Liver (tissue), 3 donors: ENCODE measurements around the gene UNKL.

Source experiments
- GABPA ChIP-seq, 2 donors: IDR thresholded peaks in 1 of 2; conservative IDR thresholded peaks in 1 of 2; 2 replicates each; pipeline ENCODE4 v1.6.1; 2016; ENCODE audit warnings: antibody characterized with exemption in 2 of 2, mild to moderate bottlenecking in 1 of 2, moderate library complexity in 1 of 2
- HNF4G ChIP-seq: IDR thresholded peaks from 2 replicates; pipeline ENCODE4 v1.6.1; 2016; ENCODE audit warnings: antibody characterized with exemption
- RAD21 ChIP-seq, 2 donors: IDR thresholded peaks; 2 replicates each; pipeline ENCODE4 v1.6.1; 2016; ENCODE audit warnings: antibody characterized with exemption in 2 of 2, mild to moderate bottlenecking in 2 of 2
- TAF1 ChIP-seq: conservative IDR thresholded peaks from 2 replicates; pipeline ENCODE4 v1.6.1; 2016; ENCODE audit warnings: antibody characterized with exemption, mild to moderate bottlenecking
- YY1 ChIP-seq: IDR thresholded peaks from 2 replicates; pipeline ENCODE4 v1.6.1; 2016; ENCODE audit warnings: antibody characterized with exemption, mild to moderate bottlenecking
- TF ChIP-seq, protein P1 (sequence below): fragments of 150-350 bp; IDR thresholded peaks from 2 replicates; pipeline ENCODE4 v1.5.1; 2017; ENCODE audit warnings: improper control_type of control experiment, low read depth, low read length; ENCODE audit not compliant: missing input control
- TF ChIP-seq, protein P2 (sequence below): IDR thresholded peaks from 2 replicates; pipeline ENCODE4 v1.6.1; 2016; ENCODE audit warnings: antibody characterized with exemption
- TF ChIP-seq, protein P3 (sequence below): IDR thresholded peaks from 2 replicates; pipeline ENCODE4 v1.6.1; 2016; ENCODE audit warnings: antibody characterized with exemption
- donor health status: healthy.
- donor health status: healthy.

DNA sequence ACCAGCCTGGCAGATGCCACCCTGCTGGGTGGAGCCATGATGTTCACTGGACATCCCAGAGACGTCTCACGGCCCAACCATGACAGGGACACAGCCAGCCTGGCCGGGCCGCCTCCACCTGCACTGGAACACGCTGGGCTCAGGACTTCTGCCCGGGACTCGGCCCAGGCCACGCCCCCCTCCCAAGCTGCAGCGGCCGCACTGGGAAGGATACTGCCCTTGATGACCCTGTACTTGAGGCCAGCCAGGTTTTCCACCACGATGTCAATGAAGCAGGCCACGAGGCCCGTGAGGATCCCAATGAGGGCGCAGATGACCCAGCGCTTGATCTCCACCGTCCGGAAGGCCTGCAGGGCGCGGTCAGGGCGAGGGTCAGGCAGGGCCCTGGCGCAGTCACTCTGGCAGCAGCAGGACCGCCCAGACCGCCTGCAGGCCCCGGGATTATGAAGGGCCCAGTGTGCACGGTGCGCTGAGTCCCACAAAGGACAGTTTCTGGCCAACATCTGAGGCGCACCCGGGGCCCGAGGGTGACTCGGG is 46.2 kb upstream of the UNKL start:
- TF ChIP-seq, protein P1, sequence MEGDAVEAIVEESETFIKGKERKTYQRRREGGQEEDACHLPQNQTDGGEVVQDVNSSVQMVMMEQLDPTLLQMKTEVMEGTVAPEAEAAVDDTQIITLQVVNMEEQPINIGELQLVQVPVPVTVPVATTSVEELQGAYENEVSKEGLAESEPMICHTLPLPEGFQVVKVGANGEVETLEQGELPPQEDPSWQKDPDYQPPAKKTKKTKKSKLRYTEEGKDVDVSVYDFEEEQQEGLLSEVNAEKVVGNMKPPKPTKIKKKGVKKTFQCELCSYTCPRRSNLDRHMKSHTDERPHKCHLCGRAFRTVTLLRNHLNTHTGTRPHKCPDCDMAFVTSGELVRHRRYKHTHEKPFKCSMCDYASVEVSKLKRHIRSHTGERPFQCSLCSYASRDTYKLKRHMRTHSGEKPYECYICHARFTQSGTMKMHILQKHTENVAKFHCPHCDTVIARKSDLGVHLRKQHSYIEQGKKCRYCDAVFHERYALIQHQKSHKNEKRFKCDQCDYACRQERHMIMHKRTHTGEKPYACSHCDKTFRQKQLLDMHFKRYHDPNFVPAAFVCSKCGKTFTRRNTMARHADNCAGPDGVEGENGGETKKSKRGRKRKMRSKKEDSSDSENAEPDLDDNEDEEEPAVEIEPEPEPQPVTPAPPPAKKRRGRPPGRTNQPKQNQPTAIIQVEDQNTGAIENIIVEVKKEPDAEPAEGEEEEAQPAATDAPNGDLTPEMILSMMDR: no peak
- no peak for TF ChIP-seq RAD21 (IDR thresholded peaks at IDR 0.05)
- no peak for TF ChIP-seq GABPA (IDR thresholded peaks at IDR 0.05 in 1 of 2, conservative IDR thresholded peaks at IDR 0.05 in 1 of 2)
- no peak for TF ChIP-seq YY1
- TF ChIP-seq, protein P2, sequence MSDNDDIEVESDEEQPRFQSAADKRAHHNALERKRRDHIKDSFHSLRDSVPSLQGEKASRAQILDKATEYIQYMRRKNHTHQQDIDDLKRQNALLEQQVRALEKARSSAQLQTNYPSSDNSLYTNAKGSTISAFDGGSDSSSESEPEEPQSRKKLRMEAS: no peak
- TF ChIP-seq TAF1: no peak
- TF ChIP-seq, protein P3, sequence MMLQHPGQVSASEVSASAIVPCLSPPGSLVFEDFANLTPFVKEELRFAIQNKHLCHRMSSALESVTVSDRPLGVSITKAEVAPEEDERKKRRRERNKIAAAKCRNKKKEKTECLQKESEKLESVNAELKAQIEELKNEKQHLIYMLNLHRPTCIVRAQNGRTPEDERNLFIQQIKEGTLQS: no peak
- no peak for TF ChIP-seq HNF4G
